ENCODE results near the gene C20orf141. TPM values are rescaled to one million over a fixed set of nuclear protein-coding genes. Genes with fewer than 3 reads are reported as not detected.

C20orf141 gene
- total and polyA plus RNA-seq, 10 of the 15 experiments (the other 5 are each of a cell fraction or from before 2014, with no cell fraction given): not detected

GRCh38 chr20:2797136-2797983 is 17.4 kb upstream of the C20orf141 start:
- WGBS (ENCODE audit: insufficient coverage, insufficient replicate concordance, low lambda C conversion rate, missing lambda C conversion rate): 46% methylated on average over 16 of the region's 16 CpGs
- RAD21 ChIA-PET (ENCODE audit: unreplicated experiment): no interaction called here
- Histone ChIP-seq H3K4me1 (ENCODE audit: control insufficient read depth, insufficient read depth, low read length) (no peaks in the 10 kb centered on the region), H3K27ac (ENCODE audit: control insufficient read depth, insufficient read depth) (no peak overlapping the region), H3K4me2 (ENCODE audit: control insufficient read depth, insufficient read depth) (no peak overlapping the region), H3K4me3 (no peak overlapping the region), H2AFZ (ENCODE audit: control insufficient read depth, low read depth, low read length) (no peak overlapping the region), H4K20me1 (ENCODE audit: control insufficient read depth, insufficient read depth) (no peaks in the 10 kb centered on the region), H3K79me2 (ENCODE audit: control insufficient read depth, insufficient read depth, low read length) (no peaks in the 10 kb centered on the region), H3K36me3 (ENCODE audit: control insufficient read depth in 2 of 2, insufficient read depth in 2 of 2, low read length in 1 of 2) (no peaks in the 10 kb centered on the region), H3K9ac (ENCODE audit: control insufficient read depth, insufficient read depth, low read length) (no peak overlapping the region), H3K9me3 (replicated peaks; ENCODE audit: control insufficient read depth, insufficient read depth, low read length) (no peaks in the 10 kb centered on the region), H3K27me3 (replicated peaks in 1 of 2; ENCODE audit: control insufficient read depth in 2 of 2, insufficient read depth in 2 of 2, low read length in 1 of 2) (peaks cover 12 to 13% of the 10 kb centered on the region in 2 experiments)
- CTCF ChIA-PET: no interaction called here
- in situ Hi-C loops (cut with MboI) (no loop called here), intact Hi-C loops (cut with micrococcal nuclease; ENCODE audit: unreplicated experiment) (no loop called here)
- POLR2A ChIA-PET: no interaction called here
- FAIRE-seq: no peak
- SMC1A ChIA-PET (ENCODE audit: uncharacterized antibody, unreplicated experiment): no interaction called here
- no peak for ATAC-seq
- TF ChIP-seq, protein P1, sequence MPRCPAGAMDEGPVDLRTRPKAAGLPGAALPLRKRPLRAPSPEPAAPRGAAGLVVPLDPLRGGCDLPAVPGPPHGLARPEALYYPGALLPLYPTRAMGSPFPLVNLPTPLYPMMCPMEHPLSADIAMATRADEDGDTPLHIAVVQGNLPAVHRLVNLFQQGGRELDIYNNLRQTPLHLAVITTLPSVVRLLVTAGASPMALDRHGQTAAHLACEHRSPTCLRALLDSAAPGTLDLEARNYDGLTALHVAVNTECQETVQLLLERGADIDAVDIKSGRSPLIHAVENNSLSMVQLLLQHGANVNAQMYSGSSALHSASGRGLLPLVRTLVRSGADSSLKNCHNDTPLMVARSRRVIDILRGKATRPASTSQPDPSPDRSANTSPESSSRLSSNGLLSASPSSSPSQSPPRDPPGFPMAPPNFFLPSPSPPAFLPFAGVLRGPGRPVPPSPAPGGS (IDR thresholded peaks at IDR 0.05; ENCODE audit: borderline replicate concordance, insufficient read depth, low read depth, low read length, poor library complexity, severe bottlenecking): no peak
- TF ChIP-seq CHD2 (IDR thresholded peaks at IDR 0.05; ENCODE audit: borderline replicate concordance, low read depth, low read length): no peak
- TF ChIP-seq KAT2A (conservative IDR thresholded peaks at IDR 0.05; ENCODE audit: control insufficient read depth, low read depth, low read length): no peak
- no peak for TF ChIP-seq POU2F2 (IDR thresholded peaks at IDR 0.05; ENCODE audit: borderline replicate concordance, low read depth, low read length)
- TF ChIP-seq, protein P2, sequence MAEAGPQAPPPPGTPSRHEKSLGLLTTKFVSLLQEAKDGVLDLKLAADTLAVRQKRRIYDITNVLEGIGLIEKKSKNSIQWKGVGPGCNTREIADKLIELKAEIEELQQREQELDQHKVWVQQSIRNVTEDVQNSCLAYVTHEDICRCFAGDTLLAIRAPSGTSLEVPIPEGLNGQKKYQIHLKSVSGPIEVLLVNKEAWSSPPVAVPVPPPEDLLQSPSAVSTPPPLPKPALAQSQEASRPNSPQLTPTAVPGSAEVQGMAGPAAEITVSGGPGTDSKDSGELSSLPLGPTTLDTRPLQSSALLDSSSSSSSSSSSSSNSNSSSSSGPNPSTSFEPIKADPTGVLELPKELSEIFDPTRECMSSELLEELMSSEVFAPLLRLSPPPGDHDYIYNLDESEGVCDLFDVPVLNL (IDR thresholded peaks at IDR 0.05; ENCODE audit: low read depth, low read length): no peak
- TF ChIP-seq RAD21 (IDR thresholded peaks at IDR 0.05; ENCODE audit: insufficient read depth, low read depth, low read length): no peak
- no peak for TF ChIP-seq EP300 (IDR thresholded peaks at IDR 0.05; ENCODE audit: borderline replicate concordance in 1 of 2, control insufficient read depth in 1 of 2, low read depth in 2 of 2, low read length in 2 of 2)
- TF ChIP-seq CBFB (IDR thresholded peaks at IDR 0.05; ENCODE audit: low read depth): no peak
- no peak for TF ChIP-seq KDM1A (IDR thresholded peaks at IDR 0.05; ENCODE audit: borderline replicate concordance)
- TF ChIP-seq, protein P3, sequence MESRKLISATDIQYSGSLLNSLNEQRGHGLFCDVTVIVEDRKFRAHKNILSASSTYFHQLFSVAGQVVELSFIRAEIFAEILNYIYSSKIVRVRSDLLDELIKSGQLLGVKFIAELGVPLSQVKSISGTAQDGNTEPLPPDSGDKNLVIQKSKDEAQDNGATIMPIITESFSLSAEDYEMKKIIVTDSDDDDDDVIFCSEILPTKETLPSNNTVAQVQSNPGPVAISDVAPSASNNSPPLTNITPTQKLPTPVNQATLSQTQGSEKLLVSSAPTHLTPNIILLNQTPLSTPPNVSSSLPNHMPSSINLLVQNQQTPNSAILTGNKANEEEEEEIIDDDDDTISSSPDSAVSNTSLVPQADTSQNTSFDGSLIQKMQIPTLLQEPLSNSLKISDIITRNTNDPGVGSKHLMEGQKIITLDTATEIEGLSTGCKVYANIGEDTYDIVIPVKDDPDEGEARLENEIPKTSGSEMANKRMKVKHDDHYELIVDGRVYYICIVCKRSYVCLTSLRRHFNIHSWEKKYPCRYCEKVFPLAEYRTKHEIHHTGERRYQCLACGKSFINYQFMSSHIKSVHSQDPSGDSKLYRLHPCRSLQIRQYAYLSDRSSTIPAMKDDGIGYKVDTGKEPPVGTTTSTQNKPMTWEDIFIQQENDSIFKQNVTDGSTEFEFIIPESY (IDR thresholded peaks at IDR 0.05): no peak
- no TSS peak for BruUV-seq (replicated peaks)
- no peak for DNase-seq (ENCODE audit: low read depth, low spot score)
